Measurements from ENCODE around the gene HOXA9. TPM values are rescaled to one million over a fixed set of nuclear protein-coding genes. Genes with fewer than 3 reads are reported as not detected.

HOXA9 gene
- polyA plus RNA-seq, 3 donors = 0.55 to 1.9 (median 1.2) TPM

DNA sequence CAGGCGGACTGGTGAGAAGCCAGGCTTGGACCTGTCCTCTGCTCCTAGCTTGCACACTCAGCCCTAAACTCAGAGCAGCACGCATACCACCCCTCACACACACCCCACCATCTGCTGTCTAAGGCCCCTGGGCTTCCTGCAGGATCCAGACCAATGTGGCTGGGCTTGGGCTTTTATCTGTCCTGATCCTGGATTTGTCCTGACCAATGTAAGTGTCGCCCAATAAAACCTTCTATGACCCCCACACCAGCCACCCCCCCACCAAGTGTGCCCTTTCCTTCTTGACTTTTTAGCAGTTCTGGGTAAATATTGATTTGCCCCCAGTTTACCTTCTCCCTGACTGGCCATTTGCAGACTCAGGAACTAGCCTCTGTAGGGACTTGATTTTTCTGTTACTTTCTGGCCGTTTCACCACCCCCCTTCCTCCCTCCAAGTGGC lies 36.3 kb upstream of the HOXA9 start:
- peak overlapping the region; percentile 78 to 95 for H3K4me3 Mint-ChIP-seq

GRCh38 chr7:27200761-27201579 lies 35.6 kb upstream of the HOXA9 start:
- Mint-ChIP-seq H3K9me3 (peaks cover 0 to 45% (median 31%) of the 10 kb centered on the region in 7 donors), H3K4me3 (peak overlapping the region; percentile 78 to 95), H3K27me3 (ENCODE audit: low read depth in 3 of 3) (peaks cover 88 to 94% (median 91%) of the 10 kb centered on the region in 3 donors), H3K4me1 (peaks cover 61% of the 10 kb centered on the region), H3K27ac (peak overlapping the region in 1 of 7 donors; percentile 62), H3K36me3 (peaks cover 7 to 23% of the 10 kb centered on the region in 2 donors)
- Histone ChIP-seq H3K79me2 (ENCODE audit: insufficient read depth, low read length) (no peaks in the 10 kb centered on the region), H4K20me1 (ENCODE audit: insufficient read depth, low read length) (no peaks in the 10 kb centered on the region), H3K9me3 (replicated peaks in 1 of 2; ENCODE audit: control insufficient read depth in 1 of 2, insufficient read depth in 1 of 2, low read length in 2 of 2) (peaks cover 0 to 44% of the 10 kb centered on the region in 2 donors), H3K27ac (ENCODE audit: low read depth in 1 of 2, low read length in 2 of 2) (no peak overlapping the region), H2AFZ (ENCODE audit: insufficient read depth, low read depth, low read length, poor library complexity, severe bottlenecking) (peak overlapping the region; percentile 18), H3K9ac (ENCODE audit: insufficient read depth, low read length, poor library complexity, severe bottlenecking) (no peak overlapping the region), H3K4me1 (ENCODE audit: control insufficient read depth in 1 of 2, insufficient read depth in 2 of 2, low read length in 2 of 2) (peaks cover 41 to 48% of the 10 kb centered on the region in 2 donors), H3K36me3 (replicated peaks in 1 of 2; ENCODE audit: control insufficient read depth in 1 of 2, insufficient read depth in 2 of 2, low read length in 2 of 2) (no peaks in the 10 kb centered on the region), H3K4me3 (replicated peaks in 1 of 3; ENCODE audit: low read depth in 2 of 3, low read length in 3 of 3) (peak overlapping the region in 2 of 3 experiments; percentile 15 to 72), H3K27me3 (ENCODE audit: control insufficient read depth in 2 of 2, insufficient read depth in 2 of 2, low read length in 2 of 2) (peaks cover 87 to 94% of the 10 kb centered on the region in 2 donors), H3K4me2 (replicated peaks; ENCODE audit: extremely low read depth, low read length, poor library complexity, severe bottlenecking) (peak overlapping the region; percentile 78)
- WGBS (ENCODE audit: insufficient coverage) = 10% methylated on average over 5 of the region's 14 CpGs
- peak; percentile 61 to 74 (median 73) for DNase-seq
- TF ChIP-seq, protein P1, sequence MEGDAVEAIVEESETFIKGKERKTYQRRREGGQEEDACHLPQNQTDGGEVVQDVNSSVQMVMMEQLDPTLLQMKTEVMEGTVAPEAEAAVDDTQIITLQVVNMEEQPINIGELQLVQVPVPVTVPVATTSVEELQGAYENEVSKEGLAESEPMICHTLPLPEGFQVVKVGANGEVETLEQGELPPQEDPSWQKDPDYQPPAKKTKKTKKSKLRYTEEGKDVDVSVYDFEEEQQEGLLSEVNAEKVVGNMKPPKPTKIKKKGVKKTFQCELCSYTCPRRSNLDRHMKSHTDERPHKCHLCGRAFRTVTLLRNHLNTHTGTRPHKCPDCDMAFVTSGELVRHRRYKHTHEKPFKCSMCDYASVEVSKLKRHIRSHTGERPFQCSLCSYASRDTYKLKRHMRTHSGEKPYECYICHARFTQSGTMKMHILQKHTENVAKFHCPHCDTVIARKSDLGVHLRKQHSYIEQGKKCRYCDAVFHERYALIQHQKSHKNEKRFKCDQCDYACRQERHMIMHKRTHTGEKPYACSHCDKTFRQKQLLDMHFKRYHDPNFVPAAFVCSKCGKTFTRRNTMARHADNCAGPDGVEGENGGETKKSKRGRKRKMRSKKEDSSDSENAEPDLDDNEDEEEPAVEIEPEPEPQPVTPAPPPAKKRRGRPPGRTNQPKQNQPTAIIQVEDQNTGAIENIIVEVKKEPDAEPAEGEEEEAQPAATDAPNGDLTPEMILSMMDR (IDR thresholded peaks at IDR 0.05) = no peak
- intact Hi-C loops (cut with micrococcal nuclease) = loop anchor here (5.0 to 10.0 kb wide), 3 partner anchors 34 to 894 kb away; partner anchors contain the start of genes EVX1 (in 1 of the 2) and HOXA9 (in 1 of the 2)

More for the DNA sequence above, 36.3 kb upstream of the HOXA9 start:
- no peak for DNase-seq
- Histone ChIP-seq H2AFZ (ENCODE audit: insufficient read depth, low read depth, low read length, poor library complexity, severe bottlenecking) (peak overlapping the region; percentile 18), H3K27ac (ENCODE audit: low read depth in 1 of 2, low read length in 2 of 2) (no peak overlapping the region), H4K20me1 (ENCODE audit: insufficient read depth, low read length) (no peaks in the 10 kb centered on the region), H3K4me3 (replicated peaks in 1 of 3; ENCODE audit: low read depth in 2 of 3, low read length in 3 of 3) (peak overlapping the region in 2 of 3 experiments; percentile 15 to 72), H3K79me2 (ENCODE audit: insufficient read depth, low read length) (no peaks in the 10 kb centered on the region), H3K9me3 (replicated peaks in 1 of 2; ENCODE audit: control insufficient read depth in 1 of 2, insufficient read depth in 1 of 2, low read length in 2 of 2) (peaks cover 0 to 47% of the 10 kb centered on the region in 2 donors), H3K36me3 (replicated peaks in 1 of 2; ENCODE audit: control insufficient read depth in 1 of 2, insufficient read depth in 2 of 2, low read length in 2 of 2) (no peaks in the 10 kb centered on the region), H3K9ac (ENCODE audit: insufficient read depth, low read length, poor library complexity, severe bottlenecking) (no peak overlapping the region), H3K27me3 (ENCODE audit: control insufficient read depth in 2 of 2, insufficient read depth in 2 of 2, low read length in 2 of 2) (peaks cover 88 to 94% of the 10 kb centered on the region in 2 donors), H3K4me1 (ENCODE audit: control insufficient read depth in 1 of 2, insufficient read depth in 2 of 2, low read length in 2 of 2) (peaks cover 41 to 48% of the 10 kb centered on the region in 2 donors), H3K4me2 (replicated peaks; ENCODE audit: extremely low read depth, low read length, poor library complexity, severe bottlenecking) (peak overlapping the region; percentile 78)
- WGBS (ENCODE audit: insufficient coverage) = 0% methylated on average over 1 of the region's 4 CpGs
- Mint-ChIP-seq H3K9me3 (peaks cover 0 to 48% (median 31%) of the 10 kb centered on the region in 7 donors), H3K36me3 (peaks cover 8 to 23% of the 10 kb centered on the region in 2 donors), H3K27me3 (ENCODE audit: low read depth in 3 of 3) (peaks cover 90 to 96% (median 93%) of the 10 kb centered on the region in 3 donors), H3K27ac (peak overlapping the region in 1 of 7 donors; percentile 62), H3K4me1 (peaks cover 61% of the 10 kb centered on the region)
- TF ChIP-seq, protein P1 (IDR thresholded peaks at IDR 0.05) = no peak
- intact Hi-C loops (cut with micrococcal nuclease) = loop anchor here (5.0 to 10.0 kb wide), 3 partner anchors 34 to 893 kb away; partner anchors contain the start of genes EVX1 (in 1 of the 2) and HOXA9 (in 1 of the 2)

Data from CD14-positive monocyte (primary cell).